NCI-H1417 (cell line): Measurements from ENCODE around the gene PARD3.

Experiments used
- DNase-seq, 3 experiments: peaks; one replicate each; lab custom pipeline; 2025; lab: John Stamatoyannopoulos, UW

PARD3 gene

GRCh38 chr10:34499612-34500279 lies 315.4 kb downstream of the PARD3 start:
- DNase-seq, result no peak

GRCh38 chr10:34498821-34499220 lies 316.3 kb downstream of the PARD3 start:
- DNase-seq, result no peak

- DNase-seq, result peak in 1 of 3 experiments; percentile 2
These were observed 319.2 kb downstream of the PARD3 start for GRCh38 chr10:34495938-34496337.

GRCh38 chr10:34494012-34494411 lies 321.1 kb downstream of the PARD3 start:
- DNase-seq, result no peak

GRCh38 chr10:34492081-34492480 lies 323.0 kb downstream of the PARD3 start:
- DNase-seq, result peak; percentile 45 to 78 (median 49)

GRCh38 chr10:34491678-34492077 lies 323.4 kb downstream of the PARD3 start:
- peak in 2 of 3 experiments; percentile 41 to 70 for DNase-seq

GRCh38 chr10:34489973-34490745 lies 324.9 kb downstream of the PARD3 start:
- DNase-seq, result peak in 1 of 3 experiments; percentile 7

- DNase-seq, result peak in 1 of 3 experiments; percentile 3
These were observed 325.7 kb downstream of the PARD3 start for GRCh38 chr10:34489411-34489810.

GRCh38 chr10:34488476-34489130 lies 326.5 kb downstream of the PARD3 start:
- no peak for DNase-seq

GRCh38 chr10:34486008-34486407 lies 329.1 kb downstream of the PARD3 start:
- DNase-seq, result no peak

- DNase-seq, result no peak
These were observed 330.9 kb downstream of the PARD3 start for GRCh38 chr10:34484164-34484563.

GRCh38 chr10:34480345-34480744 lies 334.8 kb downstream of the PARD3 start:
- no peak for DNase-seq

GRCh38 chr10:34479520-34480179 lies 335.4 kb downstream of the PARD3 start:
- DNase-seq, result no peak

GRCh38 chr10:34477249-34477648 lies 337.8 kb downstream of the PARD3 start:
- peak in 1 of 3 experiments; percentile 36 for DNase-seq

GRCh38 chr10:34476608-34477007 lies 338.5 kb downstream of the PARD3 start:
- no peak for DNase-seq

- DNase-seq, result no peak
These were observed 339.3 kb downstream of the PARD3 start for GRCh38 chr10:34475786-34476185.

- DNase-seq, result no peak
These were observed 339.8 kb downstream of the PARD3 start for GRCh38 chr10:34475274-34475646.

GRCh38 chr10:34474555-34475273 lies 340.4 kb downstream of the PARD3 start:
- DNase-seq, result no peak

- no peak for DNase-seq
These were observed 341.1 kb downstream of the PARD3 start for GRCh38 chr10:34474009-34474376.

GRCh38 chr10:34473174-34474008 lies 341.7 kb downstream of the PARD3 start:
- DNase-seq, result peak in 1 of 3 experiments; percentile 26

- DNase-seq, result no peak
These were observed 344.8 kb downstream of the PARD3 start for GRCh38 chr10:34470307-34470706.
